Neural cell (in vitro differentiated cells): ENCODE measurements around the gene SLC12A8.

Experiments used
- CTCF ChIP-seq: fragments of 450-650 bp; IDR thresholded peaks from 2 replicates; pipeline ENCODE4 v1.5.1; 2014; ENCODE audit warnings: antibody characterized with exemption, mild to moderate bottlenecking, moderate library complexity; ENCODE audit not compliant: poor library complexity, severe bottlenecking
- EZH2 ChIP-seq: fragments of 200-600, 300-800 bp; shearing (Covaris generic), sonication (generic); IDR thresholded peaks from 2 replicates; pipeline ENCODE4 v1.6.1; 2014; ENCODE audit warnings: antibody characterized with exemption, low read length, borderline replicate concordance, mild to moderate bottlenecking; ENCODE audit not compliant: insufficient read depth, poor library complexity, severe bottlenecking
- MXI1 ChIP-seq: fragments of 450-650 bp; conservative IDR thresholded peaks from 2 replicates; pipeline ENCODE4 v1.6.1; 2014; ENCODE audit warnings: antibody characterized with exemption, mild to moderate bottlenecking; ENCODE audit not compliant: poor library complexity, severe bottlenecking
- POLR2AphosphoS5 ChIP-seq: IDR thresholded peaks from 2 replicates; pipeline ENCODE4 v1.6.1; 2012
- RAD21 ChIP-seq: fragments of 450-650 bp; conservative IDR thresholded peaks from 2 replicates; pipeline ENCODE4 v1.6.1; 2014; ENCODE audit warnings: antibody characterized with exemption, mild to moderate bottlenecking, moderate library complexity
- SMC3 ChIP-seq: fragments of 450-650 bp; conservative IDR thresholded peaks from 2 replicates; pipeline ENCODE4 v1.6.1; 2014; ENCODE audit warnings: antibody characterized with exemption, mild to moderate bottlenecking, moderate library complexity; ENCODE audit not compliant: poor library complexity
- TAF1 ChIP-seq: IDR thresholded peaks from 2 replicates; pipeline ENCODE4 v1.6.1; 2012; ENCODE audit warnings: low read depth
- TF ChIP-seq, protein P1 (sequence below): IDR thresholded peaks from 2 replicates; pipeline ENCODE4 v1.6.1; 2012; ENCODE audit warnings: borderline replicate concordance

GRCh38 chr3:125069452-125069851 is 143.1 kb downstream of the SLC12A8 start:
- TF ChIP-seq CTCF, result no peak
- TF ChIP-seq EZH2, result no peak
- no peak for TF ChIP-seq POLR2AphosphoS5
- TF ChIP-seq MXI1, result no peak
- no peak for TF ChIP-seq RAD21
- TF ChIP-seq TAF1, result no peak
- TF ChIP-seq, protein P1, sequence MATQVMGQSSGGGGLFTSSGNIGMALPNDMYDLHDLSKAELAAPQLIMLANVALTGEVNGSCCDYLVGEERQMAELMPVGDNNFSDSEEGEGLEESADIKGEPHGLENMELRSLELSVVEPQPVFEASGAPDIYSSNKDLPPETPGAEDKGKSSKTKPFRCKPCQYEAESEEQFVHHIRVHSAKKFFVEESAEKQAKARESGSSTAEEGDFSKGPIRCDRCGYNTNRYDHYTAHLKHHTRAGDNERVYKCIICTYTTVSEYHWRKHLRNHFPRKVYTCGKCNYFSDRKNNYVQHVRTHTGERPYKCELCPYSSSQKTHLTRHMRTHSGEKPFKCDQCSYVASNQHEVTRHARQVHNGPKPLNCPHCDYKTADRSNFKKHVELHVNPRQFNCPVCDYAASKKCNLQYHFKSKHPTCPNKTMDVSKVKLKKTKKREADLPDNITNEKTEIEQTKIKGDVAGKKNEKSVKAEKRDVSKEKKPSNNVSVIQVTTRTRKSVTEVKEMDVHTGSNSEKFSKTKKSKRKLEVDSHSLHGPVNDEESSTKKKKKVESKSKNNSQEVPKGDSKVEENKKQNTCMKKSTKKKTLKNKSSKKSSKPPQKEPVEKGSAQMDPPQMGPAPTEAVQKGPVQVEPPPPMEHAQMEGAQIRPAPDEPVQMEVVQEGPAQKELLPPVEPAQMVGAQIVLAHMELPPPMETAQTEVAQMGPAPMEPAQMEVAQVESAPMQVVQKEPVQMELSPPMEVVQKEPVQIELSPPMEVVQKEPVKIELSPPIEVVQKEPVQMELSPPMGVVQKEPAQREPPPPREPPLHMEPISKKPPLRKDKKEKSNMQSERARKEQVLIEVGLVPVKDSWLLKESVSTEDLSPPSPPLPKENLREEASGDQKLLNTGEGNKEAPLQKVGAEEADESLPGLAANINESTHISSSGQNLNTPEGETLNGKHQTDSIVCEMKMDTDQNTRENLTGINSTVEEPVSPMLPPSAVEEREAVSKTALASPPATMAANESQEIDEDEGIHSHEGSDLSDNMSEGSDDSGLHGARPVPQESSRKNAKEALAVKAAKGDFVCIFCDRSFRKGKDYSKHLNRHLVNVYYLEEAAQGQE, result no peak
- TF ChIP-seq SMC3, result no peak
